Erythroblast (primary cell): ENCODE data around the gene COL16A1.

Experiments
- GATA1 ChIP-seq: IDR thresholded peaks from 2 replicates; pipeline ENCODE4 v1.6.1; 2011; ENCODE audit warnings: low read depth, mild to moderate bottlenecking, control low read depth, low read length, moderate library complexity
- POLR2A ChIP-seq: IDR thresholded peaks from 2 replicates; pipeline ENCODE4 v1.6.1; 2011; ENCODE audit warnings: mild to moderate bottlenecking, low read length

GRCh38 chr1:31609514-31610118 lies 94.2 kb downstream of the COL16A1 start:
- TF ChIP-seq POLR2A (no peak), GATA1 (no peak)
